Measurements from ENCODE around the gene MAPK7.

MAPK7 gene

DNA sequence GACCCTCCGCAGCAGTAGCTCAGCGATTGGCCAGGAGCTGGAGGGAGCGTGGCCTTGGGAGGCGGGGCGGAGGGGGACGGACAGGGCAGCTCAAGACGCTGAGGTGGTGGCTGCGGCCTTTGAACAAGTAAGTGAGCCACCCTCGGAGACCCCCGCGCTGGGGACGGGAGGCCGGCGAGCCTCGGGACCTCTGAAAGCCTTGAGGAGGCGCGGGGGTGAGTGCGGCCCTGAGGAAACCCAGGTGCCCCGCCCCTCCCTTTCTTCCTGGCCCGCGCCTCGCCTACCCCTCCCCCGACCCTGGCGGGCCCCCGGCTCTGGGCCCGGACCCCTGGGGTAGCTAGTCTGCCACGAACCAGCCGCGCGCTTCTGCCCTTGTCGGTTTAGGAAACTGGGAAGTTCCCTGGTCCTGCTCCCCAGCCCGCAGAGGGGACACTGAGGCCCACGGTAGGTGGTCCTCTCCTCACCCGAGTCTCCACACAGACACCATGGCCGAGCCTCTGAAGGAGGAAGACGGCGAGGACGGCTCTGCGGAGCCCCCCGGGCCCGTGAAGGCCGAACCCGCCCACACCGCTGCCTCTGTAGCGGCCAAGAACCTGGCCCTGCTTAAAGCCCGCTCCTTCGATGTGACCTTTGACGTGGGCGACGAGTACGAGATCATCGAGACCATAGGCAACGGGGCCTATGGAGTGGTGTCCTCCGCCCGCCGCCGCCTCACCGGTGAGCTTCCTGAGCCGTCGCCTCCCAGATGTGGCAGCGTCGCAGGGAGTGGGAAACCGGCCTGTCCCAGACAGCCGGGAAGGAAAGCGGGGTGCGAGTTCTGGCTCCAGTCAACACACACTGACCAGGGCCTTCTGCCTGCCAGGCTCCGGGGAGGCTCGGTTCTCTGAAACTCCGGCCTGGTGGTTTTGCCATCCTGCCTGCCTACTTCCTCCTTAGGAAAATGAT, at the start of gene MAPK7:
TSS of gene MAPK7 (plus strand) at position 83 of the 945 bp plus-strand sequence. CDS start at position 486, 403 bp downstream.
- peaks cover 5% of the 10 kb centered on the region; the same call in 1 of the 2 replicates for H3K79me2 ChIP-seq (ENCODE audit: insufficient read depth, low read length)
- TF ChIP-seq, protein P1, sequence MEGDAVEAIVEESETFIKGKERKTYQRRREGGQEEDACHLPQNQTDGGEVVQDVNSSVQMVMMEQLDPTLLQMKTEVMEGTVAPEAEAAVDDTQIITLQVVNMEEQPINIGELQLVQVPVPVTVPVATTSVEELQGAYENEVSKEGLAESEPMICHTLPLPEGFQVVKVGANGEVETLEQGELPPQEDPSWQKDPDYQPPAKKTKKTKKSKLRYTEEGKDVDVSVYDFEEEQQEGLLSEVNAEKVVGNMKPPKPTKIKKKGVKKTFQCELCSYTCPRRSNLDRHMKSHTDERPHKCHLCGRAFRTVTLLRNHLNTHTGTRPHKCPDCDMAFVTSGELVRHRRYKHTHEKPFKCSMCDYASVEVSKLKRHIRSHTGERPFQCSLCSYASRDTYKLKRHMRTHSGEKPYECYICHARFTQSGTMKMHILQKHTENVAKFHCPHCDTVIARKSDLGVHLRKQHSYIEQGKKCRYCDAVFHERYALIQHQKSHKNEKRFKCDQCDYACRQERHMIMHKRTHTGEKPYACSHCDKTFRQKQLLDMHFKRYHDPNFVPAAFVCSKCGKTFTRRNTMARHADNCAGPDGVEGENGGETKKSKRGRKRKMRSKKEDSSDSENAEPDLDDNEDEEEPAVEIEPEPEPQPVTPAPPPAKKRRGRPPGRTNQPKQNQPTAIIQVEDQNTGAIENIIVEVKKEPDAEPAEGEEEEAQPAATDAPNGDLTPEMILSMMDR (IDR thresholded peaks at IDR 0.05; ENCODE audit: insufficient read depth, low read length, poor library complexity, severe bottlenecking), result no peak
- TF ChIP-seq EZH2phosphoT487 (conservative IDR thresholded peaks at IDR 0.05; ENCODE audit: low read length), result no peak
- peak within 1 kb of the TSS; percentile 63 for H3K27ac ChIP-seq (ENCODE audit: low read depth, low read length)
- no peaks in the 10 kb centered on the region for H3K9me3 ChIP-seq (ENCODE audit: insufficient read depth, low read length)
- H3K9ac ChIP-seq (ENCODE audit: low read length), result peak within 1 kb of the TSS; percentile 79
- H3K36me3 ChIP-seq (ENCODE audit: low read length), result no peaks in the 10 kb centered on the region
- H3F3A ChIP-seq (ENCODE audit: insufficient read depth), result no peaks in the 10 kb centered on the region; the same call in 1 of the 2 replicates
- H2AFZ ChIP-seq (ENCODE audit: low read depth, low read length, severe bottlenecking), result peak within 1 kb of the TSS; percentile 93
- no peaks in the 10 kb centered on the region for H4K20me1 ChIP-seq (ENCODE audit: low read depth, low read length)
- no peaks in the 10 kb centered on the region for H3K27me3 ChIP-seq (ENCODE audit: low read length)
- H3K4me3 ChIP-seq (ENCODE audit: insufficient read depth, low read length, poor library complexity, severe bottlenecking), result peak within 1 kb of the TSS; percentile 82
- no peaks in the 10 kb centered on the region for H3K9me2 ChIP-seq (replicated peaks; ENCODE audit: insufficient read depth, low read length)
- peak within 1 kb of the TSS; percentile 91 for H3K4me2 ChIP-seq (ENCODE audit: low read depth, low read length, poor library complexity, severe bottlenecking)

DNA sequence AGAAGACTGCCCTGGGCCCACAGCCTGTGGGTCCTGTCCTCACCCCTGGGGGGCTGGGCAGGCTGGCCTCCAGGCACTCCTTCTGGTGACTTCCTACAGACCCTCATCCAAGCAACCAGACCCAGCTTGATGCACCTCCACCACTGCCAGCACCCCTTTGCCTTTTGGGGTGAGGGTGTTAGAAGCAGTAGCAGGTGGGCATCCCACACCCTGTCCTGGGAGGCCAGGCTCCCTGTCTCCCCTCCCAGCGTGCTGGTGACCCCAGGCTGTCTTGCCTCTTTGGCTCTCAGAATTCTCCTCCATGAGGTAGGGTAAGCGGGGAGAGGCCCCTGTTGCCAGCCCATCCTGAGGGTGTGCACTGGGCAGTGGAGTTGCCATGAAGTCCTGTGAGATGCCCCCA, 49.2 kb upstream of the MAPK7 start:
- no peaks in the 10 kb centered on the region for H3K79me2 ChIP-seq (ENCODE audit: insufficient read depth, low read length)
- no peak overlapping the region for H2AFZ ChIP-seq (ENCODE audit: low read depth, low read length, severe bottlenecking)
- H3K9me2 ChIP-seq (replicated peaks; ENCODE audit: insufficient read depth, low read length), result no peaks in the 10 kb centered on the region
- H3K9me3 ChIP-seq (ENCODE audit: insufficient read depth, low read length), result no peaks in the 10 kb centered on the region
- no peak overlapping the region for H3K4me2 ChIP-seq (ENCODE audit: low read depth, low read length, poor library complexity, severe bottlenecking)
- no peak overlapping the region for H3K9ac ChIP-seq (ENCODE audit: low read length)
- H3K36me3 ChIP-seq (ENCODE audit: low read length), result no peaks in the 10 kb centered on the region
- no peaks in the 10 kb centered on the region for H3K27me3 ChIP-seq (ENCODE audit: low read length)
- H4K20me1 ChIP-seq (ENCODE audit: low read depth, low read length), result no peaks in the 10 kb centered on the region
- no peak overlapping the region for H3K4me3 ChIP-seq (ENCODE audit: insufficient read depth, low read length, poor library complexity, severe bottlenecking)
- TF ChIP-seq, protein P1 (IDR thresholded peaks at IDR 0.05; ENCODE audit: insufficient read depth, low read length, poor library complexity, severe bottlenecking), result no peak
- no peak for TF ChIP-seq EZH2phosphoT487 (conservative IDR thresholded peaks at IDR 0.05; ENCODE audit: low read length)
- H3K27ac ChIP-seq (ENCODE audit: low read depth, low read length), result no peak overlapping the region
- no peaks in the 10 kb centered on the region for H3F3A ChIP-seq (ENCODE audit: insufficient read depth)

DNA sequence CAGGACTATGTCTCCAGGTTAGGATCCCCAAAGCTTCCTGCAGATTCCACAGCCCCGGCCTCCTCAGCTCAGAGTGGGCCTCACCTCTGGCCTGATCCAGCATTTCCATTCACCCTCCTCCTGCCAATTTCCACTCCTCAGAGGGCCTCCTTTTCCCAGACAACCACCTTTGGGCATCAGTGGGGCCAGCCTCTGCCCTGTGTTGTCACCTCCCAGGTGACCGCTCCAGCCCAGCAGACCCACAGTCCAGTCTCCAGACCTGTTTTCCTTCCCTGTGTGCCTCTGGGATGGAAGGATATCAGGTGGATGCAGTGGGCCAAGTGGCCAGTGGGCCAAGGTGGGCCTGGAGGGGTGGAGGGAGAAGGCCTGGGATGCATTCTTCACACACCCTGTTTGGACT, 48.5 kb upstream of the MAPK7 start:
- H3K9me2 ChIP-seq (replicated peaks; ENCODE audit: insufficient read depth, low read length), result no peaks in the 10 kb centered on the region
- H3K36me3 ChIP-seq (ENCODE audit: low read length), result no peaks in the 10 kb centered on the region
- no peak overlapping the region for H3K9ac ChIP-seq (ENCODE audit: low read length)
- TF ChIP-seq EZH2phosphoT487 (conservative IDR thresholded peaks at IDR 0.05; ENCODE audit: low read length), result no peak
- TF ChIP-seq, protein P1 (IDR thresholded peaks at IDR 0.05; ENCODE audit: insufficient read depth, low read length, poor library complexity, severe bottlenecking), result no peak
- no peak overlapping the region for H3K4me3 ChIP-seq (ENCODE audit: insufficient read depth, low read length, poor library complexity, severe bottlenecking)
- no peaks in the 10 kb centered on the region for H3K27me3 ChIP-seq (ENCODE audit: low read length)
- no peak overlapping the region for H3K27ac ChIP-seq (ENCODE audit: low read depth, low read length)
- no peak overlapping the region for H3K4me2 ChIP-seq (ENCODE audit: low read depth, low read length, poor library complexity, severe bottlenecking)
- no peaks in the 10 kb centered on the region for H3F3A ChIP-seq (ENCODE audit: insufficient read depth)
- no peaks in the 10 kb centered on the region for H4K20me1 ChIP-seq (ENCODE audit: low read depth, low read length)
- no peaks in the 10 kb centered on the region for H3K9me3 ChIP-seq (ENCODE audit: insufficient read depth, low read length)
- H3K79me2 ChIP-seq (ENCODE audit: insufficient read depth, low read length), result no peaks in the 10 kb centered on the region
- no peak overlapping the region for H2AFZ ChIP-seq (ENCODE audit: low read depth, low read length, severe bottlenecking)

Data from SU-DHL-6 (cell line).